Measurements from ENCODE around the gene CYFIP2.

The CYFIP2 gene

DNA sequence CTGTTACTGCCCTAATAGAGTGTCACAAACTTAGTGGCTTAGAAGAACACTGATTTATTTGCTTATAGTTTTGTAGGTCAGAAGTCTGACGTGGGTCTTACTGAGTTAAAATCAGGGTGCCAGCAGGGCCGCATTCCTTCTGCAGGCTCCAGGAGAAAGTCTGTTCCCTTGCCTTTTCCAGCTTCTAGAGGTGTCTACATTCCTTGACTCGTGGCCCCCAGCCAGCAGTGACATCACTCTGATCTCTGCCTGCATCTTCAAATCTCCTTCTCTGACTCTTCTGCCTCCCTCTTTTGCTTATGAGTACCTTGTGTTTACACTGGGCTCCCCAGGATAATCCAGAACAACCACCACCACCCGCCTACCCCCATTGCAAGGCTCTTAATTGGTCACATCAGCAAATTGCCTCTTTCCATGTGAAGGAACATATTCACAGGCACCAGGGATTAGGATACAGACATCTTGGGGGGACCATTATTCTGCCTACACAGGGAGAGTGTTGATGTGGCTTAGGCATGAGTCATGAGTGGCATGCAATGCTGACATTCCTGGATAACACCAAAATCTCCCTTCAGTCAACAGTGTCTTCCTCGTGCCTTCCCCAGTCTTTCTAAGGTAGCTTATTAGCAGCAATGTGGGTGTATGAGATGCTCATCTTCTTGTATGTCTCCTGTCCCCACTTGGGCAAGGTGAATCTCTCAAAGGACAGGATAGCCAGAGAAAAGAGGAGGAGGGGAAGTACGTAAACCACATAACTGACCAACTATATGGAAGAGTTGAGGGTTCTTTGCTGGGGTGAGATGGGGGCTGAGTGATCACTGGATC is 24.4 kb downstream of the CYFIP2 start:
- ATAC-seq: peak; percentile 59
- H3K4me1 Mint-ChIP-seq: peaks cover 85% of the 10 kb centered on the region
- peak overlapping the region in 1 of 2 donors; percentile 87 for H3K27ac Mint-ChIP-seq
- H3K27me3 Mint-ChIP-seq: no peaks in the 10 kb centered on the region
- DNase-seq: no peak
- peak overlapping the region; percentile 16 to 51 for H3K4me3 Mint-ChIP-seq
- H3K9me3 Mint-ChIP-seq: no peaks in the 10 kb centered on the region

DNA sequence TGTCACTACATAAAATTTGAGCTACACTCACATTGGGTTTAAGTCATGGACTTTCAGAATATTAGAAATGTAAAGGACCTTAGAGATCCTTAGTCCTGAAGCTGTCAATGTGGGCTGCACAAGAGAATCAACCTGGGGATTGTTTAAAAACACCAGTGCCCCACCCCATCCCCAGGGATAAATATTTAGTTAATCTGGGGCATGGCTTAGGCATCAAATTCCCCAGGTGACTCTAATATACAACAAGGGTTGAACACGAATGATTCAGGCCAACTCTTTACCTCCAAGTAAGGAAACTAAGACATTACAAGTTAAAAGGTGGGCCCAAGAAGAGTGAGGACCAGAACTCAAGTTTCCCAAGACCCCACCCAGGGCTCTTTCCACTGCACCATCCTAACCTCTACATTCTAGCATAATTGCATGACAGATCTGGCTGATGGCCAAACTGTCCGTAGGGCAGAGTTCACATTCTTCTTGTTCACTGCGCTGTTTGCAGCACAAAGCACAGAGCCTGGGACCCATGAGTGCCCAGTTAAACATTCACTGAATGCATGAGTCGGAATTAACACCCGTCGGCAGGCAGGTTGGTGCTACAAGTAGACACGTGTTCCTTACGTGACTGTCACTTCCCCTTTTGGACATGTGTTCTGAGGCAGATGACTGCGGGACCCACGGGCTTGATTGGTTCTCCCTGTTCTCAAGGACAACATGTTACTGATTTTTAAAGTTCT is 25.2 kb downstream of the CYFIP2 start:
- Mint-ChIP-seq H3K9me3 (no peaks in the 10 kb centered on the region), H3K4me1 (peaks cover 87% of the 10 kb centered on the region), H3K27me3 (no peaks in the 10 kb centered on the region), H3K27ac (peak overlapping the region; percentile 60 to 87), H3K4me3 (peak overlapping the region in 1 of 2 donors; percentile 51)
- DNase-seq (peak in 1 of 2 donors; percentile 50), ATAC-seq (peak; percentile 78)

DNA sequence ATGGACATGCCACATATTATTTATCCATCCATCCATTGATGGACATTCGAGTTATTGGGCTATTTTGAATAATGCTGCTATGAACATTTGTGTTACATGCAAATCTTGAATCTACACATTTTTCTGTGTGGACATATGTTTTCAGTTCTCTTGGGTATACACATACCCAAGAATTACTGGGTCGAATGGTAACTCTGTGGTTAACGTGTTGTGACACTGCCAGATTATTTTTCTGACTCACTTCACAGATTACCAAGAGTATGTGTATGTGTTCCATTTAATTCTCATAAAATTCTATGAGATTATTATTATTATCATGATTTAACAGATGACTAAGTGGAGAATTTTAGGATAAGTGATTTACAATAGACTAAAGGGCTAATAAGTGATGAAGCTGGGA is 26.7 kb downstream of the CYFIP2 start:
- no peaks in the 10 kb centered on the region for H3K27me3 Mint-ChIP-seq
- H3K4me1 Mint-ChIP-seq: peaks cover 83% of the 10 kb centered on the region
- ATAC-seq (peak; percentile 55), DNase-seq (no peak)
- no peaks in the 10 kb centered on the region for H3K9me3 Mint-ChIP-seq
- no peak overlapping the region for H3K4me3 Mint-ChIP-seq
- H3K27ac Mint-ChIP-seq: peak overlapping the region; percentile 55 to 66

DNA sequence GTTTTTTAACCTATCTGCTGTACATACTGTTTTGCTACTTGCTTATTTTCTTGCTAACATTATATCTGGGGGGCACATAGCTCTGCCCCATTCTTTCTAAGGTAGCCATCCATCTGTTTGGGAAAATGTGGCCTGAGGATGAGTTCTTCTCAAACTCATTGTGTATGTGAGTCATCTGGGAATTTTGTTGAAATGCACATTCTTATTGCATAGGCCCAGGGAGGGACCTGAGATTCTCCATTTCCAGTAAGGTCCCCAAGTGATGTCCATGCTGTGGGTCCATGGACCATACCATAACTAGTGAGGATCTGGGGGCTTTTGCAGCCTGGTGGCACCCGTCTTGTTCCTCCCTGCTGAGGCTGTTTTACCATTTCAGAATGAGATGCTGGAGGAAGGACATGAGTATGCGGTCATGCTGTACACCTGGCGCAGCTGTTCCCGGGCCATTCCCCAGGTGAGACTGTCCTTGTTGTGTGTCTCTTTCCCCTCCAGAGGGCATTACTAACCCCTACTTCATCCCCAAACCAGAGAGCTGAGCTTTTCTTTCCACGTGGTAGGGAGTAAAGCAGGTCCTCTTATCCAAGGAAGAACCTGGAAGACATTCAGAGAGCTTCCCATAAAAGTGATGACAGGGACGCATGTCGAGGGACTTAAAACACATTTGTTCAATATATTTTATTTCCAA is 28.6 kb downstream of the CYFIP2 start:
- no peaks in the 10 kb centered on the region for H3K27me3 Mint-ChIP-seq
- ATAC-seq (no peak), DNase-seq (no peak)
- H3K27ac Mint-ChIP-seq: peak overlapping the region in 1 of 2 donors; percentile 68
- no peak overlapping the region for H3K4me3 Mint-ChIP-seq
- peaks cover 63% of the 10 kb centered on the region for H3K4me1 Mint-ChIP-seq
- H3K9me3 Mint-ChIP-seq: no peaks in the 10 kb centered on the region

DNA sequence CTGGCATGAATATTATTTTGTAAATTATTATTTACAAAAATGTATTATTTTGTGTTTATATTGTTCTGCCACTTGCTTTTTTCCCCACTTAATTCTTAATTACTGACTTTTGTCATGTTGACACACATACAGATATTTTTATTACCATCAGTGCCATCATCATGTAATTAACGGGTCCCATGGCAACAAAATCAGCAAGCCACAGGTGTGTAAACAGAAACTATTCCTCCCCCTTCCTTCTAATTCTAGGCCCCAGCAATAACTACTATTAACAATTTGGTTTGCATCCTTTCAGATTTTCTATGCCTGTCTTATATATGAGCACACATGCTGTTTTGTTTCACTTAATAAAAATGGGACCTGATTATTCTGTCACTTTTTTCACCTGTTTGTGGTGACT is 29.3 kb downstream of the CYFIP2 start:
- H3K27ac Mint-ChIP-seq: no peak overlapping the region
- DNase-seq: no peak
- peaks cover 56% of the 10 kb centered on the region for H3K4me1 Mint-ChIP-seq
- H3K27me3 Mint-ChIP-seq: no peaks in the 10 kb centered on the region
- H3K9me3 Mint-ChIP-seq: no peaks in the 10 kb centered on the region
- no peak for ATAC-seq
- H3K4me3 Mint-ChIP-seq: no peak overlapping the region

DNA sequence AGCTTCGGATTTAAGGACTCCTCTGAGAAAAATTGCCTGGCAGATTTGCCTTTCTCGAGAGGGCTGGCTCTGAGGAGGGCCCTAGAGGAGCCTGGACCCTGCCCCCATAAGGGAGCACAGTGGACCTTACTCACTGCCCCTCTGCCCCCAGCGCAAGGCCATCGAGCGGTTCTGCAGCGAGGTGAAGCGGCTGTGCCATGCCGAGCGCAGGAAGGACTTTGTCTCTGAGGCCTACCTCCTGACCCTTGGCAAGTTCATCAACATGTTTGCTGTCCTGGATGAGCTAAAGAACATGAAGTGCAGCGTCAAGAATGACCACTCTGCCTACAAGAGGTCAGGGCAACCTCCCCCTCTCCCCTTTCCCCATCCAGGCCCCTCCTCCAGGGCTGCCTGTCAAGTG is 34.6 kb downstream of the CYFIP2 start:
- H3K27ac Mint-ChIP-seq: peak overlapping the region in 1 of 2 donors; percentile 16
- H3K4me1 Mint-ChIP-seq: peaks cover 52% of the 10 kb centered on the region
- DNase-seq: no peak
- no peaks in the 10 kb centered on the region for H3K27me3 Mint-ChIP-seq
- H3K4me3 Mint-ChIP-seq: no peak overlapping the region
- H3K9me3 Mint-ChIP-seq: no peaks in the 10 kb centered on the region
- ATAC-seq: no peak

DNA sequence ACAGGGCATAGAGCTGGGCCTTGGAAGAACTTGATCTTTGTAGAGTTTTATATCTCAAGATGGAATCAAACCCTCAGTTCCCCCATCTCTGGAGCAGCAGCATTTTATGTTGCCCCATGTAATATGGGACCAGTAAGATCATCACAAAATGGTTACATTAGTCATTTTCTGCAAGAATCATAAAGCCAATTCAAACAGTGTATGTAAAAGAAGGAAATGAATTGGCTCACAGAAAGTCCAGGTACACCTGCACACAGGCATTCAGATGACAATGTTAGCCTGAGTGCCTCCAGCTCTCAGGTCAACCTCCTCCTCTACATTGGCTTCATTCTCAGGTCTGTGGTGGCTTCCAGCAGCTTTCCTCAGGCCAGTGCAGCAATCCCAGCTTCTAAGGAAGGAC is 35.1 kb downstream of the CYFIP2 start:
- no peak for DNase-seq
- H3K9me3 Mint-ChIP-seq: no peaks in the 10 kb centered on the region
- no peaks in the 10 kb centered on the region for H3K27me3 Mint-ChIP-seq
- ATAC-seq: no peak
- H3K4me3 Mint-ChIP-seq: no peak overlapping the region
- H3K27ac Mint-ChIP-seq: peak overlapping the region in 1 of 2 donors; percentile 81
- H3K4me1 Mint-ChIP-seq: peaks cover 53% of the 10 kb centered on the region

DNA sequence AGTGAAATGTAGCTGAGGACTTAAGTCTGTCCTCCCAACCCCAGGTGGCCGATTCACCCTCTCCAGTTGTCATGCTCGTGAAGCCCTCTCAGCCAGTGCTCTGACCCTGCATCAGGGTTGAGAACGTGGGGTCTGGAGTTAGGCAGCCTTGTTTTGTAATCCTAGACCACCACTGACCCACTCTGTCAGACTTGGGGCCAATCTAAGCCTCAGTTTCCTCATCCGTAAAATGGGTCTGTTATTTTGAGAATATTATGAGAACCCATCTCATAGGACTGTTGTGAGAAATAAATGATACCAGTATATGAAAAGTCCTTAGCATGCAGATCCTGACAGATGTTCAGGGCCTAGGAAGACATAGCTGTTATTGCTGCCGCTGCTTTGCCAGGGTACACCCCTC is 37.1 kb downstream of the CYFIP2 start:
- Mint-ChIP-seq H3K27ac (peak overlapping the region in 1 of 2 donors; percentile 66), H3K9me3 (no peaks in the 10 kb centered on the region), H3K27me3 (no peaks in the 10 kb centered on the region), H3K4me3 (no peak overlapping the region), H3K4me1 (peaks cover 65% of the 10 kb centered on the region)
- DNase-seq (no peak), ATAC-seq (no peak)

DNA sequence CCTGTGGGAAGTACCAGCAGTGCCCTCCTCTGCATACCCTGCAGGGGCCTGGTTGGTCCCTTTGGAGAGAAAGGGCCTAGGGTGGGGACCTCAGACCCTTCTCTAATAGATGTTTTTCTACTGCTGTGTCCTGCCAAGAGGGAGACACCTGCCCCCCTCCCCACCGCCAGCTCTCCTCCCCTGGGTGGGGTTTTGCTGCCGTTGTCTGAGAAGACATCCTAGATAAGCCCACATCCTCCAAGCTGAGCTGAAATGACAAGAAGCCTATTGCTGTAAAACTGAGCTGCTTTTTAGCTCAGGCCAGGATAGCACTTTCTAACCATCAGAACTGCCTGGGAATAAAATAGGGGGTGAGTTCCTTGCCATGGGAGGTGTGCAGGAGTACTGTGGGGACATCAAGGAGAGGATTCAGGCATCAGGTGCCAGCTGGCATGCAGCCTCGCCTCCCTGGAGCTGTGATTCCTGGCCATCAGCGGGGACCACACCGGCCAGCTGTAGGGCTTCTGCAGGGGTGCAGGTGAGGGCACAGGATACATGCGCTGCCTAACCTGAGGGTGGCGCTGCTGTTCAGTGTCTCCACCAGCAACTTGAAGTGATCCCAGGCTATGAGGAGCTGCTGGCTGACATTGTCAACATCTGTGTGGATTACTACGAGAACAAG is 37.9 kb downstream of the CYFIP2 start:
- Mint-ChIP-seq H3K4me1 (peaks cover 71% of the 10 kb centered on the region), H3K27ac (peak overlapping the region; percentile 9 to 66), H3K9me3 (no peaks in the 10 kb centered on the region), H3K4me3 (no peak overlapping the region), H3K27me3 (no peaks in the 10 kb centered on the region)
- ATAC-seq: peak; percentile 75
- DNase-seq: peak in 1 of 2 donors; percentile 54

DNA sequence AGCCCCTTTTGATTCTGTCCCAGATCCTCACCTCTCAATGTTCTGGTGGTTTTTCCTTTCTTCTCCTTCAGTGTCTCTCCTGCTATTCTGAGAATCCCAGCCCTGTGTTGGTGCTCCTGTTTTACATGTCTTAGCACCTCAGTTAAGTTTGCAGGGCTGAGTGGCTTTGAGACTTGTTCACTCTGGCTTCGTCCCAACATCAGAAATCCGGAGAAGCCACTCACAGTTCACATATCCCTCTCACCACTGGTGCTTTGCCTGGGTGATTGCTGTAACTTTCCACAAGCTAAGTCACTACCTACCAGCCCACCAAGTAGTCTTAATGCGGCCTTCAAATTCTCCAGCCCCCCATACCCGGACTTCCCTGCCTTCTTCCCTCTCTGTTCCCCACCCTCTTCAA is 40.2 kb downstream of the CYFIP2 start:
- Mint-ChIP-seq H3K4me1 (peaks cover 85% of the 10 kb centered on the region), H3K27me3 (no peaks in the 10 kb centered on the region), H3K4me3 (peak overlapping the region in 1 of 2 donors; percentile 5), H3K27ac (peak overlapping the region; percentile 50 to 87), H3K9me3 (no peaks in the 10 kb centered on the region)
- no peak for ATAC-seq
- no peak for DNase-seq

DNA sequence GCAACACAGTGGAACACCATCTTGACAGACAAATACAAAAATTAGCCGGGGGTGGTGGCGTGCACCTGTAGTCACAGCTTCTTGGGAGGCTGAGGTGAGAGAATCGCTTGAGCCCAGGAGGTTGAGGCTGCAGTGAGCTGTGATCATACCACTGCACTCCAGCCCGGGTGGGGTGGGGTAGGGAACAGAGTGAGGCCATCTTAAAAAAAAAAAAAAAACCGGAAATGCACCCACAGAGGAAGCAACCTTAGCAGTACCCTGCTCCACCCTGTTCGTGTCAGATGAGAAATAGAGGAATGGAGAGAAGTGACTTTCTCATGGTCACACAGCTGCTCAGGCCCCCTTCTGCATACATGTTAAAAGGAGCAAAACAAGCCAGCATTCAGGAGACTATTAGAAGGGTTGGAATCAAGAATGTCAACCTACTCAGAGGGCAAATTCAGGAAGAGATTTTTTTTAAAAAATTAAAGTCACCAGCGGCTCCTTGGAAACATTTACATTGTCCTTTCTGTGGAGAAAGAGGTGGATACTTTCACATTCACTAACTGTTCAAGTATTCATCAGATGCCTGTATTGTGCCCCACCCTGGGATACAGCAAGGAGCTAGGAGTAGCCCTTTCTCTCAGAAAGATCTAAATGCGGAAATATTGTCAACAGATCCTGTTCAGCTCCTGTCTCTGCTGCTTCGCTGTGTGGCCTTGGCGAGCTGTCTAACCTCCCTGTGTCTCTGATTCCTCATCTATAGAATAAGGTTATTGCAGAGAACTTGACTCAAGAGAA is 41.0 kb downstream of the CYFIP2 start:
- Mint-ChIP-seq H3K4me1 (peaks cover 88% of the 10 kb centered on the region), H3K9me3 (no peaks in the 10 kb centered on the region), H3K27ac (peak overlapping the region; percentile 80 to 94), H3K27me3 (no peaks in the 10 kb centered on the region), H3K4me3 (peak overlapping the region; percentile 26 to 63)
- ATAC-seq (peak; percentile 72), DNase-seq (no peak)

DNA sequence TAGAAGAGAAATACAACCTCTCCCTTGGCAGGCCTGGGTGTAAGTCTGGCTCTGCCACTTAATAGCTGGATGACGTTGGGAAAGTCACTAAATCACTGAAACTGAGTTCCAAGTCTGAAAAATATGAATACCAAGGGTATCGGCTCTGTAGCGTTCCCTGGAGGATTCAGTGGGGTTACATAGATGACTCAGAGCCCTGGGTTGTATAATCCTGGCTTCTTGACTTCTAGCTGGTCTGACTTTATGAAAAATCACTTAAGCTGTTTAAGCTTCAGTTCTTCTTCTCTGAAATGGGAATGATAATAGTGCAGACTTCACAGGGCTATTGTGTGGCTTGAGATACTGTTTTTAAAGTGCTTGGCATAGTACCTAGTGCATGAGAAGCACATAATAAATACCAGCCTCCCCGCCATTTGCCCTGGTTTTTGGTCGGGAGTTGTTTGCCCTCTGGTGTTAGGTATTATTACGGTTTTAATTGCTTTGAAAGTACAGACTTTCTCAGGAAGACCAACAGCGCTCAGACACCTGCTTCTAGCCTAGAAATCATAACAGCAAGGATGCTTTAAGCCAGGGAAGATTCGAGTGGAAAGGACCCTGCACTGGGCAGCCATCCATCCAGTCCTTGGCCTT is 43.0 kb downstream of the CYFIP2 start:
- Mint-ChIP-seq H3K27me3 (no peaks in the 10 kb centered on the region), H3K4me3 (no peak overlapping the region), H3K27ac (peak overlapping the region in 1 of 2 donors; percentile 71), H3K4me1 (peaks cover 78% of the 10 kb centered on the region), H3K9me3 (no peaks in the 10 kb centered on the region)
- no peak for DNase-seq
- ATAC-seq: no peak

DNA sequence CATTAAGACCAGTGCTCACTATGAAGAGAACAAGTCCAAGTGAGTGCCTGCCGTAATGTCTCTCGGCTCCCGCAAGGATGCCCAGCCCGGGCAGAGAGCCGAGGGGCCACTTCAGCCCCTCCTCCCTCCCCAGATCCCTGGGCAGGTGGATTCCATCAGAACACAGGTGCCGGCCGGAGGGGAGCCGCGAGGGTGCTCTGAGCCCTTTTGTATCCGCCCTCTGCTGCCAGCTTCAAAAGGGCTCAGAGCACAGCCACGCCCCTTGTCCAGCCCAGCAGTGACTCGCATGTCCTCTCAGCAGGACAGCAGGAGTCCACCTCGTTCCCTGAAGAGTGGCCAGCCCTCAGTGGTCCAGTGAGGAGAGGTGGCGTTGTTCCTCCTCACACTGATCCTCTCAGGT is 43.9 kb downstream of the CYFIP2 start:
- H3K4me3 Mint-ChIP-seq: no peak overlapping the region
- H3K27ac Mint-ChIP-seq: no peak overlapping the region
- H3K27me3 Mint-ChIP-seq: no peaks in the 10 kb centered on the region
- peaks cover 70% of the 10 kb centered on the region for H3K4me1 Mint-ChIP-seq
- ATAC-seq (no peak), DNase-seq (no peak)
- no peaks in the 10 kb centered on the region for H3K9me3 Mint-ChIP-seq

DNA sequence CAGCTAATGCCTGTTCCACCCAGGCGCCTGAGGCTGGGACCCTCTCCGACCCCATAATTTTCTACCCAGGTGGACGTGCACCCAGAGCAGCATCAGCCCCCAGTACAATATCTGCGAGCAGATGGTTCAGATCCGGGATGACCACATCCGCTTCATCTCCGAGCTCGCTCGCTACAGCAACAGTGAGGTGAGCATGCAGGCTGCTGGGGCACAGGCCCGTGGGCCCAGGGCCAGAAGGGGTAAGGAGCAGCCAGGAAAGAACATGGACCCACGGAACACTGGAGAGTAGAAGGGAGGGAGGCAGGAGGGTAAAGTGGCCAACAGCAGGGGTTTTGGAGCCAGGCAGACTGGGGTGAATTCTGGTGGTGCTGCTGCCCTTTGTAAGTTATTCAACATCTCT is 45.7 kb downstream of the CYFIP2 start:
- H3K27ac Mint-ChIP-seq: peak overlapping the region; percentile 80 to 89
- H3K4me3 Mint-ChIP-seq: no peak overlapping the region
- H3K9me3 Mint-ChIP-seq: no peaks in the 10 kb centered on the region
- H3K27me3 Mint-ChIP-seq: no peaks in the 10 kb centered on the region
- DNase-seq (no peak), ATAC-seq (no peak)
- peaks cover 52% of the 10 kb centered on the region for H3K4me1 Mint-ChIP-seq

Measured in stimulated activated naive CD8-positive, alpha-beta T cell treated with anti-CD3 and anti-CD28 coated beads, Interleukin-15, amount 100 ng/mL, for 72 hours (primary cell).